Coronary artery (tissue), 2 donors: ENCODE results near the gene ROPN1B.
"Not testable (repeated sequence)": the region's sequence is repeated elsewhere in the genome, so short reads cannot be mapped to it uniquely, and the experiment has no call there.

Experiments
- DNase-seq: peaks from one replicate; pipeline ENCODE4 v3.0.0-alpha.2; 2017; ENCODE audit warnings: low spot score
- H3K27ac ChIP-seq, 2 donors: fragments of 200-600 bp; sonication (generic); one replicate each; pipeline ENCODE4 v1.5.1; 2016 to 2019
- H3K4me3 ChIP-seq: fragments of 200-600 bp; sonication (generic); 2 replicates; pipeline ENCODE4 v1.5.1; 2016; ENCODE audit warnings: mild to moderate bottlenecking, moderate library complexity
- TF ChIP-seq, protein P1 (sequence below): fragments of 200-600 bp; sonication (generic); IDR thresholded peaks from one replicate; pipeline ENCODE4 v1.5.1; 2019; ENCODE audit warnings: antibody characterized with exemption

The ROPN1B gene

GRCh38 chr3:125960456-125961288, 8.3 kb upstream of the ROPN1B start:
- no peak overlapping the region for H3K27ac ChIP-seq
- no peak overlapping the region for H3K4me3 ChIP-seq
- no peak for DNase-seq
- TF ChIP-seq, protein P1, sequence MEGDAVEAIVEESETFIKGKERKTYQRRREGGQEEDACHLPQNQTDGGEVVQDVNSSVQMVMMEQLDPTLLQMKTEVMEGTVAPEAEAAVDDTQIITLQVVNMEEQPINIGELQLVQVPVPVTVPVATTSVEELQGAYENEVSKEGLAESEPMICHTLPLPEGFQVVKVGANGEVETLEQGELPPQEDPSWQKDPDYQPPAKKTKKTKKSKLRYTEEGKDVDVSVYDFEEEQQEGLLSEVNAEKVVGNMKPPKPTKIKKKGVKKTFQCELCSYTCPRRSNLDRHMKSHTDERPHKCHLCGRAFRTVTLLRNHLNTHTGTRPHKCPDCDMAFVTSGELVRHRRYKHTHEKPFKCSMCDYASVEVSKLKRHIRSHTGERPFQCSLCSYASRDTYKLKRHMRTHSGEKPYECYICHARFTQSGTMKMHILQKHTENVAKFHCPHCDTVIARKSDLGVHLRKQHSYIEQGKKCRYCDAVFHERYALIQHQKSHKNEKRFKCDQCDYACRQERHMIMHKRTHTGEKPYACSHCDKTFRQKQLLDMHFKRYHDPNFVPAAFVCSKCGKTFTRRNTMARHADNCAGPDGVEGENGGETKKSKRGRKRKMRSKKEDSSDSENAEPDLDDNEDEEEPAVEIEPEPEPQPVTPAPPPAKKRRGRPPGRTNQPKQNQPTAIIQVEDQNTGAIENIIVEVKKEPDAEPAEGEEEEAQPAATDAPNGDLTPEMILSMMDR = no peak

DNA sequence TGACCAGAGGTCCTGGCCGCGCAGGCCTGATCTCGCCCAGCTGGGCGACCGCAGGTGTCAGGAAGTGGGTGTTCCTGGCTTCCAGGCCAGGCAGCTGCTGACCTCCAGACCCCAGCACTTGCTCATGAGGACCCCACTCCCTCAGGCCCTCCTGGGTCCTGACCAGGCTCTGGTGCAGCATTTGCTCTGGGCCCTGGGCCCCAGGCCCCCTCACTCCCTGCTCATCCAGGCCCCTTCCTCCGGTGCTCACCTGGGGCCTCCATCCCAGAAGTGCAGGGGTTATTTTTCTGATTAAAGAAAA, 7.7 kb upstream of the ROPN1B start:
- H3K27ac ChIP-seq = no peak overlapping the region
- DNase-seq = no peak
- no peak overlapping the region for H3K4me3 ChIP-seq
- TF ChIP-seq, protein P1 = no peak

- not testable (repeated sequence) for DNase-seq, H3K27ac ChIP-seq, H3K4me3 ChIP-seq
Measured at GRCh38 chr3:125963834-125964233, 5.1 kb upstream of the ROPN1B start.

DNA sequence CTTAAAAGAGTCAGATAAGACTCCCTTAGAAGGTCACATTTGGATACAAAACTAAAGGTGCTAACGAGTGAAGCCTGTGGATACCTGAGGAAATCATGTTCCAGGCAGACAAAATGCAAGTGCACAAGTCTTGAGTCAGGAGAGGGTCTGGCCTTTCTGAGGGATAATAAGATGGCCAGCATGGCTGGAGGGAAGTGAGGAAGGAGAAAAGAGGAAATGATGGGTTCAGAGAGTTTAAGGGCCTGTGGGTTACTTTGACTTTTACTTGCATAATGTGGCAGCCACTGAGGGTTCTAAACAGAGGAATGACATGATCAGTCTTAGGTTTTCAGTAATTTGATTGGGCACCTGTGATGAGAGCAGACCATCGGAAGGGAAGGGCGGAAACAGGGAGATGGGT, 3.5 kb upstream of the ROPN1B start:
- TF ChIP-seq, protein P1 = no peak
- no peak for DNase-seq

GRCh38 chr3:125967156-125967555, 1.8 kb upstream of the ROPN1B start:
- no peak for DNase-seq
- H3K4me3 ChIP-seq = no peak overlapping the region
- H3K27ac ChIP-seq = no peak overlapping the region
- TF ChIP-seq, protein P1 = no peak

More for the DNA sequence above, 3.5 kb upstream of the ROPN1B start:
- Histone ChIP-seq H3K4me3 (no peak overlapping the region), H3K27ac (no peak overlapping the region)

DNA sequence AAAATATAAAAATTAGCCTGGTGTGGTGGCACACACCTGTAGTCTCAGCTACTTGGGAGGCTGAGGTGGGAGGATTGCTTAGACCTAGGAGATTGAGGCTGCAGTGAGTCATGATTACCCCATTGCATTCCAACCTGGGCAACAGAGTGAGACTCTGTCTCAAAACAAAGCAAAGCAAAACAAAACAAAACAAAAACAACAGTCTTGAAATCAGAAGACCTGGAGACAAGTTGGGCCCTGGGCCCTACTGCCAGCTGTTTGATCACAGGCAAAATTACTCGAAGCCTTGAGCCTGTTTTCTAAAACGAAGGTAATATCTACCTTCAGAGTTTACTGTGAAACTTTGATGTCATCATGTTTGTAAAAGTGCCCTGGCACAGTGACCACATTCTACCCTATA, 857 bp upstream of the ROPN1B start:
- H3K4me3 ChIP-seq, DNase-seq: not testable (repeated sequence)

DNA sequence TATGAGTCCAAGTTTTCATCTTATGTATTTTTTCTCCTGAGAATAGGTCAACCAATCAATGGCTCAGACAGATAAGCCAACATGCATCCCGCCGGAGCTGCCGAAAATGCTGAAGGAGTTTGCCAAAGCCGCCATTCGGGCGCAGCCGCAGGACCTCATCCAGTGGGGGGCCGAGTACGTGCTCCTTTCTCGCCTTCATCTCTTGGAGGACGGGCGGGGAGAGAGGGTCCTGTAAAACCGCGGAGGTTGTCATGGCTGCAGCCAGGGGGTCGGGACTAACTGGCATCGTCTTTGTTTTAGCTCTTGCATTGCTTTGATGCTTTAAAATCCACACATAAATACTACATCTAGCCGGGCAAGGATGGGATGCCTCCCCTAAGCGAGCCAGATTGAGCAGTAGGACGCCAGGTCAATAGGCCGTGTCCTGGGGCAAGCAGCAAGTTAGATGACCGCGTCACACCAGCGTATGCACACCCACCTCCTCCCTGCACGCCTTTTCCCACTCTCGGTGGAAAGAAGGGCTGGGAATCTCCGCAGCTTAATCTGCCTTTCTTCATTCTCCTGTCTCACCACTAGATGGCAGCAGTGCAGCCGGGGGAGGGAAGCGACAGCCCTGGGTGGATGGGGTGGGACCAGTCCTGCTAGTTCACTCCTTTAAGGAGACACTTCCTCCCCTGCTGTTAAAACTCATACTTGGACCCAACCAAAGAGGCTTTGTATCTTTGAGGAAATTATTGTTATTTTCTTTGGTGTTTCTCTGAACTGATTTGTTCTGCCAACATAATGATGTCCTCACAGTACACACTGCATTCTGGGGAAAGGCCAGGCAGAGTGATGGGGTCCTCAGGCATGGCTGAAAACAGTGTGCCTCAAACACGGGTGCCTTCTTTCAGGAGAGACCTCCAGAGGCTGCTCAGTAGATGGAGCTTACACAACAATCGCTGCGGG, 3.3 kb downstream of the ROPN1B start:
- peak overlapping the region; percentile 69 for H3K4me3 ChIP-seq
- not testable (repeated sequence) for H3K27ac ChIP-seq, DNase-seq
- TF ChIP-seq, protein P1 = peak; percentile 73

More for the DNA sequence above, 857 bp upstream of the ROPN1B start:
- H3K27ac ChIP-seq = not testable (repeated sequence)

DNA sequence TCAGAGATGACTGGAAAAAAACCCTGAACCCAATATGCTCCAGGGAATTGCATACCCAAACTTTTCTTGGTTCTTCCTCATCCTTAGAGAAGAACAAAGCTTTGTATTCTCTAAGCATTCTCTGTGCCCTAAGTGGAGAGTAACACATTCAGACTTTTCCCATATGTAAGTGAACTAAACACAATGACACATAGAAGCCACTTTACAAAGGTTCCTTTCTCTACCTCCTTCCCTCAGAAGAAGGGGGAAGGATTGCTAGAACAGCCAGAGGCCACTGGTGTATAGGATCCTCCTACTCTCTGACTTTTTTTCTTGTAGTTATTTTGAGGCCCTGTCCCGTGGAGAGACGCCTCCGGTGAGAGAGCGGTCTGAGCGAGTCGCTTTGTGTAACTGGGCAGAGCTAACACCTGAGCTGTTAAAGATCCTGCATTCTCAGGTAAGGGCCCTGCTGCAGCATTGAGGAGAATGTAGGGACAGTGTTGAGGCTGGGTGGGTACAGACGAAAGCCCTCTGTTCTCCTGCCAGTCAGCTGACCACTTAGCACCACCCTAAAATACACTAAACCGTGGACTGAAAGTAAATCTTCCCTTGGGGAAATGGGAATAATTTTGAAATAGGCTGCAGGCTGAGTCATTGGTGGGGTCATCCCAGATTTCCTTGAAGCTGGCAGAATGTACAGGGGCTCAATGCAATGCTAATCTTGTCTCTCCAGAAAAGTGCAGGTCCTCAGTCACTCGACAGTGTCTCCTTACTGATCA, 6.4 kb downstream of the ROPN1B start:
- H3K27ac ChIP-seq, H3K4me3 ChIP-seq, DNase-seq: not testable (repeated sequence)

DNA sequence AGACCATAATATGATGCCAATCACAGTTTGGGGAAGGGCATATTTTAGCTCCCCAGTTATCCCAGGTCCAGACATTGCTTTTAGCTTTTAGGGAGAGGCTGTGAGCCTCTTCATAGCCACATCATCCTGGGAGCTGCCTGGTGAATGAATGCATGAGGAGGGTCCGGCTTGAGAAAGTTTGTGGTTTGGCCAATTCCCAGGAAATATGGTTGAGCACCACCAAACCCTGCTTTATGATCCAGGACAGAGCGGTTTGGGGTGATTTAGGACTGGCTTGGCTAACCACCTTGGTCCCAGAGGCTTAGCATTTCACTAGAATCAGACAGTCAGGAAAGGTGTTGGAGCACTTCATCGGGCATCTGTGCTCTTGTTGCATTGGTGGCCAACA, 7.0 kb downstream of the ROPN1B start:
- H3K4me3 ChIP-seq, H3K27ac ChIP-seq, DNase-seq: not testable (repeated sequence)

- H3K4me3 ChIP-seq, H3K27ac ChIP-seq, DNase-seq: not testable (repeated sequence)
Measured at GRCh38 chr3:125977104-125977503, 8.1 kb downstream of the ROPN1B start.

DNA sequence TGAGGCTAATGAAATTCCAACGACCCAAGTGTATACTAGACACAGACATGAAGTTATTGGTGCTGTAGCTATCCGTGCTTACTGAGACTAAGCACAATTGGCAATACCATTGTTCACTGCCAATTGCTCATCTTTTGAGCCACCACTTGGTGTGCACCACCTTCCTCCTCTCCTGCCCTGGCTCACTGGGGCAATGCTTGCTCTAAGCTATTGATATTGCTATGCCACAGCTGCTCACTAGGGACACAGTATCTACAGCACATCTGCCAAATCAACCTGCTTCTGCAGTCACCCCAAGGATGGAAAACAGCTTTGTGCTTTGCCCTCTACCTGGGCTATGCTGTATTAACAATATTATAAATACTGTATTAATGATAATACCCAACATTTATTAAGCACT, 16.0 kb downstream of the ROPN1B start:
- not testable (repeated sequence) for H3K27ac ChIP-seq, H3K4me3 ChIP-seq, DNase-seq
